ENCODE measurements around the gene FGL2. TPM values are rescaled to one million over a fixed set of nuclear protein-coding genes. Genes with fewer than 3 reads are reported as not detected.

FGL2 gene
- total RNA-seq, 1 experiment from 2014 or later, result not detected

GRCh38 chr7:77222819-77223218 is 23.2 kb upstream of the FGL2 start:
- Mint-ChIP-seq H3K9me3 (peaks cover 39% of the 10 kb centered on the region), H3K4me1 (peaks cover 3% of the 10 kb centered on the region; the same call in 1 of the 2 replicates), H3K36me3 (peaks cover 23% of the 10 kb centered on the region), H3K27ac (no peak overlapping the region), H3K27me3 (ENCODE audit: low read depth) (peaks cover 3% of the 10 kb centered on the region; the same call in 1 of the 2 replicates), H3K4me3 (no peak overlapping the region)
- POLR2A ChIA-PET, result no interaction called here
- no peak for DNase-seq (ENCODE audit: low spot score)
- CTCF ChIA-PET, result no interaction called here
- ATAC-seq, result no peak
- TF ChIP-seq ERG (CRISPR knock-in tag; IDR thresholded peaks at IDR 0.05) (no peak), NFYB (CRISPR knock-in tag; conservative IDR thresholded peaks at IDR 0.05; ENCODE audit: low read depth) (no peak), CBFB (CRISPR knock-in tag; IDR thresholded peaks at IDR 0.05; ENCODE audit: low read depth) (no peak), TCF7 (CRISPR knock-in tag; IDR thresholded peaks at IDR 0.05; ENCODE audit: low read depth) (no peak), SMAD4 (CRISPR knock-in tag; IDR thresholded peaks at IDR 0.05) (no peak), CREM (CRISPR knock-in tag; IDR thresholded peaks at IDR 0.05) (no peak), USF1 (CRISPR knock-in tag; IDR thresholded peaks at IDR 0.05) (no peak), SMAD3 (CRISPR knock-in tag; IDR thresholded peaks at IDR 0.05; ENCODE audit: borderline replicate concordance) (no peak), ETV6 (CRISPR knock-in tag; IDR thresholded peaks at IDR 0.05) (no peak)
- TF ChIP-seq, protein P1, sequence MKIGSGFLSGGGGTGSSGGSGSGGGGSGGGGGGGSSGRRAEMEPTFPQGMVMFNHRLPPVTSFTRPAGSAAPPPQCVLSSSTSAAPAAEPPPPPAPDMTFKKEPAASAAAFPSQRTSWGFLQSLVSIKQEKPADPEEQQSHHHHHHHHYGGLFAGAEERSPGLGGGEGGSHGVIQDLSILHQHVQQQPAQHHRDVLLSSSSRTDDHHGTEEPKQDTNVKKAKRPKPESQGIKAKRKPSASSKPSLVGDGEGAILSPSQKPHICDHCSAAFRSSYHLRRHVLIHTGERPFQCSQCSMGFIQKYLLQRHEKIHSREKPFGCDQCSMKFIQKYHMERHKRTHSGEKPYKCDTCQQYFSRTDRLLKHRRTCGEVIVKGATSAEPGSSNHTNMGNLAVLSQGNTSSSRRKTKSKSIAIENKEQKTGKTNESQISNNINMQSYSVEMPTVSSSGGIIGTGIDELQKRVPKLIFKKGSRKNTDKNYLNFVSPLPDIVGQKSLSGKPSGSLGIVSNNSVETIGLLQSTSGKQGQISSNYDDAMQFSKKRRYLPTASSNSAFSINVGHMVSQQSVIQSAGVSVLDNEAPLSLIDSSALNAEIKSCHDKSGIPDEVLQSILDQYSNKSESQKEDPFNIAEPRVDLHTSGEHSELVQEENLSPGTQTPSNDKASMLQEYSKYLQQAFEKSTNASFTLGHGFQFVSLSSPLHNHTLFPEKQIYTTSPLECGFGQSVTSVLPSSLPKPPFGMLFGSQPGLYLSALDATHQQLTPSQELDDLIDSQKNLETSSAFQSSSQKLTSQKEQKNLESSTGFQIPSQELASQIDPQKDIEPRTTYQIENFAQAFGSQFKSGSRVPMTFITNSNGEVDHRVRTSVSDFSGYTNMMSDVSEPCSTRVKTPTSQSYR (CRISPR knock-in tag; IDR thresholded peaks at IDR 0.05), result no peak
- TF ChIP-seq, protein P2, sequence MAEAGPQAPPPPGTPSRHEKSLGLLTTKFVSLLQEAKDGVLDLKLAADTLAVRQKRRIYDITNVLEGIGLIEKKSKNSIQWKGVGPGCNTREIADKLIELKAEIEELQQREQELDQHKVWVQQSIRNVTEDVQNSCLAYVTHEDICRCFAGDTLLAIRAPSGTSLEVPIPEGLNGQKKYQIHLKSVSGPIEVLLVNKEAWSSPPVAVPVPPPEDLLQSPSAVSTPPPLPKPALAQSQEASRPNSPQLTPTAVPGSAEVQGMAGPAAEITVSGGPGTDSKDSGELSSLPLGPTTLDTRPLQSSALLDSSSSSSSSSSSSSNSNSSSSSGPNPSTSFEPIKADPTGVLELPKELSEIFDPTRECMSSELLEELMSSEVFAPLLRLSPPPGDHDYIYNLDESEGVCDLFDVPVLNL (CRISPR knock-in tag; IDR thresholded peaks at IDR 0.05; ENCODE audit: borderline replicate concordance, low read depth), result no peak
- TF ChIP-seq, protein P3, sequence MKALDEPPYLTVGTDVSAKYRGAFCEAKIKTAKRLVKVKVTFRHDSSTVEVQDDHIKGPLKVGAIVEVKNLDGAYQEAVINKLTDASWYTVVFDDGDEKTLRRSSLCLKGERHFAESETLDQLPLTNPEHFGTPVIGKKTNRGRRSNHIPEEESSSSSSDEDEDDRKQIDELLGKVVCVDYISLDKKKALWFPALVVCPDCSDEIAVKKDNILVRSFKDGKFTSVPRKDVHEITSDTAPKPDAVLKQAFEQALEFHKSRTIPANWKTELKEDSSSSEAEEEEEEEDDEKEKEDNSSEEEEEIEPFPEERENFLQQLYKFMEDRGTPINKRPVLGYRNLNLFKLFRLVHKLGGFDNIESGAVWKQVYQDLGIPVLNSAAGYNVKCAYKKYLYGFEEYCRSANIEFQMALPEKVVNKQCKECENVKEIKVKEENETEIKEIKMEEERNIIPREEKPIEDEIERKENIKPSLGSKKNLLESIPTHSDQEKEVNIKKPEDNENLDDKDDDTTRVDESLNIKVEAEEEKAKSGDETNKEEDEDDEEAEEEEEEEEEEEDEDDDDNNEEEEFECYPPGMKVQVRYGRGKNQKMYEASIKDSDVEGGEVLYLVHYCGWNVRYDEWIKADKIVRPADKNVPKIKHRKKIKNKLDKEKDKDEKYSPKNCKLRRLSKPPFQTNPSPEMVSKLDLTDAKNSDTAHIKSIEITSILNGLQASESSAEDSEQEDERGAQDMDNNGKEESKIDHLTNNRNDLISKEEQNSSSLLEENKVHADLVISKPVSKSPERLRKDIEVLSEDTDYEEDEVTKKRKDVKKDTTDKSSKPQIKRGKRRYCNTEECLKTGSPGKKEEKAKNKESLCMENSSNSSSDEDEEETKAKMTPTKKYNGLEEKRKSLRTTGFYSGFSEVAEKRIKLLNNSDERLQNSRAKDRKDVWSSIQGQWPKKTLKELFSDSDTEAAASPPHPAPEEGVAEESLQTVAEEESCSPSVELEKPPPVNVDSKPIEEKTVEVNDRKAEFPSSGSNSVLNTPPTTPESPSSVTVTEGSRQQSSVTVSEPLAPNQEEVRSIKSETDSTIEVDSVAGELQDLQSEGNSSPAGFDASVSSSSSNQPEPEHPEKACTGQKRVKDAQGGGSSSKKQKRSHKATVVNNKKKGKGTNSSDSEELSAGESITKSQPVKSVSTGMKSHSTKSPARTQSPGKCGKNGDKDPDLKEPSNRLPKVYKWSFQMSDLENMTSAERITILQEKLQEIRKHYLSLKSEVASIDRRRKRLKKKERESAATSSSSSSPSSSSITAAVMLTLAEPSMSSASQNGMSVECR (CRISPR knock-in tag; IDR thresholded peaks at IDR 0.05; ENCODE audit: borderline replicate concordance), result no peak

GRCh38 chr7:77222065-77222464 is 22.4 kb upstream of the FGL2 start:
- CTCF ChIA-PET, result no interaction called here
- TF ChIP-seq, protein P4, sequence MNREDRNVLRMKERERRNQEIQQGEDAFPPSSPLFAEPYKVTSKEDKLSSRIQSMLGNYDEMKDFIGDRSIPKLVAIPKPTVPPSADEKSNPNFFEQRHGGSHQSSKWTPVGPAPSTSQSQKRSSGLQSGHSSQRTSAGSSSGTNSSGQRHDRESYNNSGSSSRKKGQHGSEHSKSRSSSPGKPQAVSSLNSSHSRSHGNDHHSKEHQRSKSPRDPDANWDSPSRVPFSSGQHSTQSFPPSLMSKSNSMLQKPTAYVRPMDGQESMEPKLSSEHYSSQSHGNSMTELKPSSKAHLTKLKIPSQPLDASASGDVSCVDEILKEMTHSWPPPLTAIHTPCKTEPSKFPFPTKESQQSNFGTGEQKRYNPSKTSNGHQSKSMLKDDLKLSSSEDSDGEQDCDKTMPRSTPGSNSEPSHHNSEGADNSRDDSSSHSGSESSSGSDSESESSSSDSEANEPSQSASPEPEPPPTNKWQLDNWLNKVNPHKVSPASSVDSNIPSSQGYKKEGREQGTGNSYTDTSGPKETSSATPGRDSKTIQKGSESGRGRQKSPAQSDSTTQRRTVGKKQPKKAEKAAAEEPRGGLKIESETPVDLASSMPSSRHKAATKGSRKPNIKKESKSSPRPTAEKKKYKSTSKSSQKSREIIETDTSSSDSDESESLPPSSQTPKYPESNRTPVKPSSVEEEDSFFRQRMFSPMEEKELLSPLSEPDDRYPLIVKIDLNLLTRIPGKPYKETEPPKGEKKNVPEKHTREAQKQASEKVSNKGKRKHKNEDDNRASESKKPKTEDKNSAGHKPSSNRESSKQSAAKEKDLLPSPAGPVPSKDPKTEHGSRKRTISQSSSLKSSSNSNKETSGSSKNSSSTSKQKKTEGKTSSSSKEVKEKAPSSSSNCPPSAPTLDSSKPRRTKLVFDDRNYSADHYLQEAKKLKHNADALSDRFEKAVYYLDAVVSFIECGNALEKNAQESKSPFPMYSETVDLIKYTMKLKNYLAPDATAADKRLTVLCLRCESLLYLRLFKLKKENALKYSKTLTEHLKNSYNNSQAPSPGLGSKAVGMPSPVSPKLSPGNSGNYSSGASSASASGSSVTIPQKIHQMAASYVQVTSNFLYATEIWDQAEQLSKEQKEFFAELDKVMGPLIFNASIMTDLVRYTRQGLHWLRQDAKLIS (CRISPR knock-in tag; IDR thresholded peaks at IDR 0.05; ENCODE audit: borderline replicate concordance), result no peak
- TF ChIP-seq JUN (CRISPR knock-in tag; IDR thresholded peaks at IDR 0.05) (no peak), SOX15 (CRISPR knock-in tag; IDR thresholded peaks at IDR 0.05) (no peak), KAT7 (CRISPR knock-in tag; IDR thresholded peaks at IDR 0.05; ENCODE audit: borderline replicate concordance) (no peak), MXD4 (CRISPR knock-in tag; IDR thresholded peaks at IDR 0.05; ENCODE audit: borderline replicate concordance) (no peak), TEAD4 (CRISPR knock-in tag; IDR thresholded peaks at IDR 0.05) (no peak), HMGXB4 (CRISPR knock-in tag; IDR thresholded peaks at IDR 0.05) (no peak), ZNF138 (CRISPR knock-in tag; conservative IDR thresholded peaks at IDR 0.05) (no peak)

More at GRCh38 chr7:77222065-77222464, 22.4 kb upstream of the FGL2 start:
- H3K9me3 Mint-ChIP-seq, result peaks cover 39% of the 10 kb centered on the region
- H3K4me1 Mint-ChIP-seq, result peaks cover 3% of the 10 kb centered on the region; the same call in 1 of the 2 replicates
- POLR2A ChIA-PET, result no interaction called here
- no peak overlapping the region for H3K27ac Mint-ChIP-seq
- DNase-seq (ENCODE audit: low spot score), result no peak
- ATAC-seq, result no peak
- no peak overlapping the region for H3K4me3 Mint-ChIP-seq
- peaks cover 3% of the 10 kb centered on the region; the same call in 1 of the 2 replicates for H3K27me3 Mint-ChIP-seq (ENCODE audit: low read depth)
- peaks cover 23% of the 10 kb centered on the region for H3K36me3 Mint-ChIP-seq

Measured in WTC11 (cell line).